HepG2 (cell line): ENCODE data around the gene BTBD17. TPM values are rescaled to one million over a fixed set of nuclear protein-coding genes. Genes with fewer than 3 reads are reported as not detected.

Experiments
- ATAC-seq: fragments of 200-7000 bp; cut with Tn5 transposase; 3 replicates; pipeline ENCODE4 v1.9.1; 2020; ENCODE audit warnings: mild to moderate bottlenecking, moderate library complexity
- BruUV-seq: library from RNA; stranded (reverse); fragments of 400-500 nt; replicated peaks from 2 replicates; lab custom pipeline; 2021; lab: Mats Ljungman, UMichigan
- CTCF ChIA-PET: fragments of 300-600 bp; formaldehyde crosslinking; extraction: SDS; loops from one replicate; lab custom pipeline; 2021; ENCODE audit warnings: low total read pairs, inconsistent platforms, low intra/inter-chr PET ratio; lab: Yijun Ruan, JAX
- POLR2A ChIA-PET: fragments of 350-600 bp; sonication (Branson Sonifier 250); formaldehyde crosslinking; loops from one replicate; lab custom pipeline; 2020; ENCODE audit warnings: antibody characterized with exemption, inconsistent platforms; lab: Yijun Ruan, JAX
- DNase-seq: peaks from one replicate; pipeline ENCODE4 v3.0.0-alpha.2; 2015; ENCODE audit warnings: low spot score
- FAIRE-seq: peaks from 3 replicates; lab custom pipeline; 2011; peaks lifted over from hg19 to GRCh38; lab: Jason Lieb, UNC
- H2AFZ ChIP-seq: one replicate; pipeline ENCODE4 v1.6.1; 2011; ENCODE audit warnings: low read length, inconsistent platforms
- H3K27ac ChIP-seq: fragments of 300-600 bp; 3 replicates; pipeline ENCODE4 v1.8.0; 2011; ENCODE audit warnings: mixed run types, mild to moderate bottlenecking, mixed read lengths, low read length, inconsistent platforms; ENCODE audit not compliant: insufficient read depth; ENCODE audit errors: extremely low read length
- H3K27me3 ChIP-seq, 2 experiments: fragments of 200-600 bp in 1 of 2; 2 replicates in 1 of 2; 3 replicates in 1 of 2; pipeline versions ENCODE4 v1.6.0 to v1.8.0; 2011; ENCODE audit warnings: low read length in 2 of 2, mild to moderate bottlenecking in 2 of 2, moderate library complexity in 2 of 2, inconsistent platforms in 1 of 2; ENCODE audit not compliant: insufficient read depth in 2 of 2, control insufficient read depth in 1 of 2
- H3K36me3 ChIP-seq, 2 experiments: fragments of 200-600 bp in 1 of 2; replicated peaks in 1 of 2; 2 replicates in 1 of 2; 3 replicates in 1 of 2; pipeline versions ENCODE4 v1.5.1 to v1.8.0; 2011; ENCODE audit warnings: low read length in 2 of 2, inconsistent platforms in 1 of 2; ENCODE audit not compliant: insufficient read depth in 2 of 2, control insufficient read depth in 1 of 2
- H3K4me1 ChIP-seq: 2 replicates; pipeline ENCODE4 v1.5.1; 2012; ENCODE audit warnings: low read length, inconsistent platforms; ENCODE audit not compliant: insufficient read depth
- H3K4me2 ChIP-seq: 2 replicates; pipeline ENCODE4 v1.6.0; 2011; ENCODE audit warnings: low read depth, low read length, inconsistent platforms
- H3K4me3 ChIP-seq, 3 experiments: fragments of 200-600 bp in 1 of 3; sonication (generic), shearing (Covaris generic) in 1 of 3; replicated peaks in 1 of 3; 2 replicates each; pipeline ENCODE4 v1.5.1; 2011 to 2016; ENCODE audit warnings: low read length in 3 of 3, inconsistent platforms in 2 of 3, low read depth in 2 of 3, mild to moderate bottlenecking in 2 of 3, control low read depth in 1 of 3, mixed read lengths in 1 of 3; ENCODE audit not compliant: insufficient read depth in 1 of 3
- H3K79me2 ChIP-seq: one replicate; pipeline ENCODE4 v1.6.1; 2011; ENCODE audit warnings: low read length, inconsistent platforms; ENCODE audit not compliant: insufficient read depth
- H3K9ac ChIP-seq: 2 replicates; pipeline ENCODE4 v1.6.0; 2011; ENCODE audit warnings: mild to moderate bottlenecking, low read depth, low read length, inconsistent platforms; ENCODE audit not compliant: insufficient read depth
- H3K9me3 ChIP-seq: 2 replicates; pipeline ENCODE4 v1.5.1; 2012; ENCODE audit warnings: mild to moderate bottlenecking, low read length
- H4K20me1 ChIP-seq: 2 replicates; pipeline ENCODE4 v1.6.0; 2011; ENCODE audit warnings: inconsistent platforms, mild to moderate bottlenecking, low read length, moderate library complexity; ENCODE audit not compliant: insufficient read depth
- GTF3A ChIP-seq: sonication (generic); formaldehyde crosslinking; conservative IDR thresholded peaks from 2 replicates; pipeline ENCODE4 v1.4.0; 2020; ENCODE audit warnings: mild to moderate bottlenecking, missing genetic modification reagents
- ZNF143 ChIP-seq: sonication (generic); formaldehyde crosslinking; IDR thresholded peaks from 2 replicates; pipeline ENCODE4 v1.4.0; 2020; ENCODE audit warnings: missing genetic modification reagents
- ZNF235 ChIP-seq: sonication (generic); formaldehyde crosslinking; IDR thresholded peaks from 2 replicates; pipeline ENCODE4 v1.8.1; 2023; ENCODE audit warnings: mild to moderate bottlenecking, missing genetic modification reagents, borderline replicate concordance
- ZNF672 ChIP-seq: sonication (generic); formaldehyde crosslinking; IDR thresholded peaks from 2 replicates; pipeline ENCODE4 v1.8.1; 2022; ENCODE audit warnings: missing genetic modification reagents
- WGBS: methylation state at CpG from one replicate; pipeline ENCODE4 v1.1.6; 2017; ENCODE audit warnings: low lambda C conversion rate; 5-methylcytosine and 5-hydroxymethylcytosine counted together
- in situ Hi-C: cut with HindIII; loops from 2 replicates; pipeline ENCODE4 v1.10.0; 2017; ENCODE audit warnings: low pct_unique_long_range_greater_than_20kb; ENCODE audit not compliant: extremely low pct_ligation_motif_present
- intact Hi-C: fragments of 100-400 bp; cut with micrococcal nuclease; formaldehyde crosslinking; loops from one replicate; pipeline ENCODE4 v1.10.0; 2022; ENCODE audit not compliant: unreplicated experiment
- polyA plus RNA-seq, 8 experiments: library from polyadenylated mRNA; depleted of rRNA in 3 of 8; stranded (reverse) in 7 of 8; unstranded in 1 of 8; fragments of >200 nt; fragmentation: Illumina TruSeq in 4 of 8; extraction: Trizol in 4 of 8; gene quantifications; 2 replicates each; pipeline versions ENCODE4 v1.2.1 to v1.2.3, GENCODE V29; 2011 to 2016; ENCODE audit warnings: low read depth in 4 of 8, missing spikeins in 1 of 8, mixed read lengths in 1 of 8; ENCODE audit not compliant: insufficient read depth in 1 of 8
- total RNA-seq, 5 experiments: library from RNA; depleted of rRNA; stranded (reverse); fragments of >200 nt; fragmentation: Illumina TruSeq; extraction: Trizol; gene quantifications; 2 replicates each; pipeline ENCODE4 v1.2.3, GENCODE V29; 2016; ENCODE audit warnings: low read depth in 1 of 5
- TF ChIP-seq, protein P1 (sequence below): IDR thresholded peaks from 2 replicates; pipeline ENCODE4 v1.4.0; 2020; ENCODE audit warnings: mild to moderate bottlenecking, missing genetic modification reagents
- TF ChIP-seq, protein P2 (sequence below): IDR thresholded peaks from 2 replicates; pipeline ENCODE4 v1.6.1; 2016

The BTBD17 gene
- total and polyA plus RNA-seq, 2 of the 13 experiments (the other 11 are each of a cell fraction or from before 2014, with no cell fraction given) = not detected

DNA sequence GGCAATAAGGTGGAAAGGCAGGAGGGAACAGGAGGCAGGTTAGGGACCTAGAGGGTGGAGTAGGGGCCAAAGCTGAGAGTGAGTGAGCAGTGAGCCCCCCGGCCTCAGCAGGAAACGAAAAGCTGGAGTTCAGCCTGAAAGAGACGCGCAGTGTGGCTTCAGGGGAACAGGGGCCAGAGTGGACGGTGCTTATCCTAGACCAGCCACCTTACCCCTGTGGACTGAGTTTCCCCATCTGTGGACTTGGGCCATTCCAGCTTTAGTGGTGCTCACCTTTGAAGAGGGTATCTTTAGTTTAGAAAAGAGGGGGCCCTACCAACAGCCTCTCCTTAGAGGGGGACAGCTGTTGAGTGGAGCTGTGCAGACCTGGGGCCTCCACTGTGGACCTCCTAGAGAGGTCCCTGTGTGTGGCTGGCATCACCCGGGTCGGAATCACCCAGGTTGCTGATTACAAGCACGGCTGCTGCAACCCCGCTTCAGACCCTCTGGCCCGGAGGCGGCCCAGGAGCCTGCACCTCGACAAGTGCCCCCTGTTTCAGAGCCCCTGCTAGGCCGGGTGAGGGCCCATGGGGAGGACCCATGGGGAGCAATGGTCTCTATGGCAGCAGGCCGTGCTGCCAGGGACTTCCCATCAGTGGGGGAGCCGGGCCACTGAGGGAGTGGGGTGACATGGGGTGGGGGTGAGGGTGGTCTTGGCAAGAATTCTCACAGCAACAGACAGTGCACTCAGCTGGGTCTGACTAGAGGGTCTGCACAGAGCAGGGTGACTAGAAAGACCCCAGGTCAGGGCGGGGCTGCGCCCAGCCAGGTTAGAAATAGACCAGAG lies 8.2 kb upstream of the BTBD17 start (continued):
- TF ChIP-seq ZNF235 (CRISPR knock-in tag) (no peak), GTF3A (no peak)
- TF ChIP-seq, protein P1, sequence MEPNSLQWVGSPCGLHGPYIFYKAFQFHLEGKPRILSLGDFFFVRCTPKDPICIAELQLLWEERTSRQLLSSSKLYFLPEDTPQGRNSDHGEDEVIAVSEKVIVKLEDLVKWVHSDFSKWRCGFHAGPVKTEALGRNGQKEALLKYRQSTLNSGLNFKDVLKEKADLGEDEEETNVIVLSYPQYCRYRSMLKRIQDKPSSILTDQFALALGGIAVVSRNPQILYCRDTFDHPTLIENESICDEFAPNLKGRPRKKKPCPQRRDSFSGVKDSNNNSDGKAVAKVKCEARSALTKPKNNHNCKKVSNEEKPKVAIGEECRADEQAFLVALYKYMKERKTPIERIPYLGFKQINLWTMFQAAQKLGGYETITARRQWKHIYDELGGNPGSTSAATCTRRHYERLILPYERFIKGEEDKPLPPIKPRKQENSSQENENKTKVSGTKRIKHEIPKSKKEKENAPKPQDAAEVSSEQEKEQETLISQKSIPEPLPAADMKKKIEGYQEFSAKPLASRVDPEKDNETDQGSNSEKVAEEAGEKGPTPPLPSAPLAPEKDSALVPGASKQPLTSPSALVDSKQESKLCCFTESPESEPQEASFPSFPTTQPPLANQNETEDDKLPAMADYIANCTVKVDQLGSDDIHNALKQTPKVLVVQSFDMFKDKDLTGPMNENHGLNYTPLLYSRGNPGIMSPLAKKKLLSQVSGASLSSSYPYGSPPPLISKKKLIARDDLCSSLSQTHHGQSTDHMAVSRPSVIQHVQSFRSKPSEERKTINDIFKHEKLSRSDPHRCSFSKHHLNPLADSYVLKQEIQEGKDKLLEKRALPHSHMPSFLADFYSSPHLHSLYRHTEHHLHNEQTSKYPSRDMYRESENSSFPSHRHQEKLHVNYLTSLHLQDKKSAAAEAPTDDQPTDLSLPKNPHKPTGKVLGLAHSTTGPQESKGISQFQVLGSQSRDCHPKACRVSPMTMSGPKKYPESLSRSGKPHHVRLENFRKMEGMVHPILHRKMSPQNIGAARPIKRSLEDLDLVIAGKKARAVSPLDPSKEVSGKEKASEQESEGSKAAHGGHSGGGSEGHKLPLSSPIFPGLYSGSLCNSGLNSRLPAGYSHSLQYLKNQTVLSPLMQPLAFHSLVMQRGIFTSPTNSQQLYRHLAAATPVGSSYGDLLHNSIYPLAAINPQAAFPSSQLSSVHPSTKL (CRISPR knock-in tag) = no peak
- TF ChIP-seq, protein P2, sequence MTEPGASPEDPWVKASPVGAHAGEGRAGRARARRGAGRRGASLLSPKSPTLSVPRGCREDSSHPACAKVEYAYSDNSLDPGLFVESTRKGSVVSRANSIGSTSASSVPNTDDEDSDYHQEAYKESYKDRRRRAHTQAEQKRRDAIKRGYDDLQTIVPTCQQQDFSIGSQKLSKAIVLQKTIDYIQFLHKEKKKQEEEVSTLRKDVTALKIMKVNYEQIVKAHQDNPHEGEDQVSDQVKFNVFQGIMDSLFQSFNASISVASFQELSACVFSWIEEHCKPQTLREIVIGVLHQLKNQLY (CRISPR knock-in tag) = no peak

DNA sequence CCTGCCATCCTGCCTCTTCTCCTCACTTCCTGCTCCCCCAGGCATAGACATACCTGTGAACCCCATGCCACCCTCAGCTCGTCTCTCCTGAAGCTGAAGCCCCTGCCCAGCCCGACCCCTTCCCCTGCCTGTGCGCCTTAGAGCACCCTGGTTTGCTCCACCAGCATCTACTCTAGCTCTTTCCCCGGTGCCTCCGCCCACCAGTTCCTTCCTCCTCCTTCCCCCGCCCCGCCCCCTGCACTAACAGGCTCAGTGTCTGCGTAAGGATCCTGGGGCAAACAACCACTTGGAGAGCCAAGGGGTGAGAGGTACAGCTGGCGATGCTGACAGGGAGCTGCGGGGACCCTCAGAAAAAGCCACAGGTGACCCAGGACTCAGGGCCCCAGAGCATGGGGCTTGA lies 7.6 kb upstream of the BTBD17 start:
- no peak for FAIRE-seq
- H3K4me3 ChIP-seq = no peak overlapping the region
- intact Hi-C loops = loop anchor here (5.0 kb wide), 1 partner anchor 163 kb away; the partner anchor contains the start of gene CD300LB
- DNase-seq = no peak
- H3K4me2 ChIP-seq = no peak overlapping the region
- BruUV-seq = no TSS peak
- TF ChIP-seq ZNF143 (no peak), ZNF672 (CRISPR knock-in tag) (no peak)
- no peaks in the 10 kb centered on the region for H4K20me1 ChIP-seq
- CTCF ChIA-PET = interaction anchor here (1.8 to 3.8 kb wide), 2 partner anchors 88 to 124 kb away, joined by 13 to 29 read pairs; no protein-coding TSS in a partner anchor
- no peak overlapping the region for H3K9ac ChIP-seq
- WGBS = 29% methylated on average over 10 of the region's 10 CpGs
- H3K36me3 ChIP-seq = no peaks in the 10 kb centered on the region
- no peak for ATAC-seq
- in situ Hi-C loops = no loop called here
- peaks cover 1 to 35% of the 10 kb centered on the region in 2 experiments; a peak in 4 of 5 replicates for H3K27me3 ChIP-seq
- H3K27ac ChIP-seq = no peak overlapping the region
- no peaks in the 10 kb centered on the region for H3K79me2 ChIP-seq
- no peaks in the 10 kb centered on the region for H3K9me3 ChIP-seq
- no peak overlapping the region for H2AFZ ChIP-seq
- peaks cover 11% of the 10 kb centered on the region for H3K4me1 ChIP-seq
- POLR2A ChIA-PET = interaction anchor here (1.9 kb wide), 1 partner anchor 84 kb away, joined by 6 read pairs; no protein-coding TSS in a partner anchor
